Spleen (tissue), 7 donors: ENCODE data around the gene PIK3R3.

Experiments used
- CTCF ChIP-seq, 11 experiments: fragments of 200-600 bp in 7 of 11; fragments of 450-650 bp in 4 of 11; sonication (generic) in 4 of 11; IDR thresholded peaks in 8 of 11; conservative IDR thresholded peaks in 3 of 11; 1 replicate in 7 of 11; 2 replicates in 4 of 11; pipeline versions ENCODE4 v1.4.0 to v1.8.0; 2016 to 2021; ENCODE audit warnings: antibody characterized with exemption in 11 of 11, inconsistent platforms in 4 of 11, mild to moderate bottlenecking in 1 of 11
- POLR2A ChIP-seq, 3 donors: fragments of 450-650 bp; IDR thresholded peaks; one replicate each; pipeline ENCODE4 v1.5.1; 2017; ENCODE audit warnings: antibody characterized with exemption in 3 of 3, mild to moderate bottlenecking in 1 of 3
- POLR2AphosphoS5 ChIP-seq, 3 donors: sonication (generic); formaldehyde crosslinking; IDR thresholded peaks; one replicate each; pipeline ENCODE4 v1.5.1; 2017; ENCODE audit warnings: antibody characterized with exemption in 3 of 3
- donor health status: DM: no; HTN: no; CAD: no; lungs with moderate emphysema.
- donor health status: DM: no; HTN: no; CAD: no.
- donor health status: DM: no; HTN: no; CAD: no.

- no peak for TF ChIP-seq CTCF (IDR thresholded peaks at IDR 0.05 in 8 of 11, conservative IDR thresholded peaks at IDR 0.05 in 3 of 11)
- no peak for TF ChIP-seq POLR2AphosphoS5 (IDR thresholded peaks at IDR 0.05)
- TF ChIP-seq POLR2A (IDR thresholded peaks at IDR 0.05), result no peak
Observed at GRCh38 chr1:46077644-46078043, 54.8 kb downstream of the PIK3R3 start.
